Measurements from ENCODE around the gene B4GALT5.

Gene B4GALT5

GRCh38 chr20:49677777-49678758, 35.6 kb downstream of the B4GALT5 start:
- no peak overlapping the region for H3K4me3 ChIP-seq (ENCODE audit: low read length)
- no peak for DNase-seq (ENCODE audit: low read depth)

GRCh38 chr20:49676581-49677291, 36.9 kb downstream of the B4GALT5 start:
- TF ChIP-seq CTCF (conservative IDR thresholded peaks at IDR 0.05; ENCODE audit: low read depth, low read length): no peak
- no peak overlapping the region for H3K4me3 ChIP-seq (ENCODE audit: low read length)
- DNase-seq (ENCODE audit: low read depth): no peak

More at GRCh38 chr20:49677777-49678758, 35.6 kb downstream of the B4GALT5 start:
- TF ChIP-seq CTCF (conservative IDR thresholded peaks at IDR 0.05; ENCODE audit: low read depth, low read length): no peak

- no peak for TF ChIP-seq CTCF (conservative IDR thresholded peaks at IDR 0.05; ENCODE audit: low read depth, low read length)
- no peak for DNase-seq (ENCODE audit: low read depth)
Observed at GRCh38 chr20:49675368-49676151, 38.1 kb downstream of the B4GALT5 start.

GRCh38 chr20:49674383-49675352, 39.0 kb downstream of the B4GALT5 start:
- peak; percentile 23 for TF ChIP-seq CTCF (conservative IDR thresholded peaks at IDR 0.05; ENCODE audit: low read depth, low read length)
- H3K4me3 ChIP-seq (ENCODE audit: low read length): no peak overlapping the region
- peak; percentile 58 for DNase-seq (ENCODE audit: low read depth)

More at GRCh38 chr20:49675368-49676151, 38.1 kb downstream of the B4GALT5 start:
- no peak overlapping the region for H3K4me3 ChIP-seq (ENCODE audit: low read length)

DNA sequence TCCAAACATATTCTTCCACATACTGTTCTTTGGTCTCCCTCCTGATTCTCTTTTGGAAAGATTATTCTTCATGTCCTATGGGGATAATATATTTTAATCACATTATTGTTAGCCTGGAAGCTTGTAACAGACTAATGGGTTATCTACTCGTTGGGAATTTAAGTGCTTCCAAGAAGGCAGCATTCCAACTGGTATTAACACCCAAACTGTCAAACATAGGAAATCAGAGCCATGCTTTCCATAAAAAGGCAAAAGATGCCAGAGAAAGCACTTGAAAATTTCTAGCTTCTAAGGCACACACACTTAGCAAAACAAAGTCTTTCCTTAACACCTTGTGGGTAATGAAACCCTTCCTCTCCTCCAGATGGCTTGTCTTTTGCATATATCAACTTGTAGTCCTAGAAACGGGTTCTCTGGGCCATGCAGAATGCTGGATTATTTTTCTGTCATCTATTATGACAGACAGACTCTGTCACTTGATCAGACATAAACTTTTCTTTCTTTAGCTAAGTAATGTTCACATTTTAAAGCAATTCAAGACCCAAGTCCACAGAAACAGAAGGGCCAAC, 41.5 kb downstream of the B4GALT5 start:
- H3K4me3 ChIP-seq (ENCODE audit: low read length): no peak overlapping the region
- no peak for TF ChIP-seq CTCF (conservative IDR thresholded peaks at IDR 0.05; ENCODE audit: low read depth, low read length)
- peak; percentile 52 for DNase-seq (ENCODE audit: low read depth)
